Endodermal cell (in vitro differentiated cells): ENCODE data around the gene NPS. TPM values are rescaled to one million over a fixed set of nuclear protein-coding genes. Genes with fewer than 3 reads are reported as not detected.

Experiments
- DNase-seq: peaks from one replicate; pipeline ENCODE4 v3.0.0-alpha.2; 2017
- H3K27ac ChIP-seq: 2 replicates; pipeline ENCODE4 v1.5.1; 2013; ENCODE audit warnings: mild to moderate bottlenecking, low read depth, low read length, moderate library complexity
- H3K27me3 ChIP-seq: 2 replicates; pipeline ENCODE4 v1.6.1; 2013; ENCODE audit warnings: mild to moderate bottlenecking, low read length, moderate library complexity; ENCODE audit not compliant: insufficient read depth, control insufficient read depth, poor library complexity, severe bottlenecking
- H3K36me3 ChIP-seq: 2 replicates; pipeline ENCODE4 v1.7.0; 2013; ENCODE audit warnings: mild to moderate bottlenecking, low read length, moderate library complexity; ENCODE audit not compliant: control insufficient read depth, insufficient read depth
- H3K4me1 ChIP-seq: one replicate; pipeline ENCODE4 v1.7.0; 2013; ENCODE audit warnings: low read length; ENCODE audit not compliant: control insufficient read depth, insufficient read depth
- H3K4me3 ChIP-seq: 2 replicates; pipeline ENCODE4 v1.5.1; 2013; ENCODE audit warnings: mild to moderate bottlenecking, low read length, moderate library complexity
- H3K9ac ChIP-seq: 2 replicates; pipeline ENCODE4 v1.6.1; 2013; ENCODE audit warnings: mild to moderate bottlenecking, low read length, moderate library complexity; ENCODE audit not compliant: poor library complexity, severe bottlenecking; ENCODE audit errors: extremely low read depth
- H3K9me3 ChIP-seq: 2 replicates; pipeline ENCODE4 v1.6.1; 2013; ENCODE audit warnings: mild to moderate bottlenecking, low read length, moderate library complexity; ENCODE audit not compliant: control insufficient read depth
- H3K27ac Mint-ChIP-seq: 2 replicates; pipeline ENCODE4 v1.8.0; 2020; ENCODE audit warnings: mixed read lengths
- H3K27me3 Mint-ChIP-seq: 2 replicates; pipeline ENCODE4 v1.8.0; 2021; ENCODE audit warnings: mild to moderate bottlenecking, mixed read lengths; ENCODE audit not compliant: insufficient read depth
- H3K36me3 Mint-ChIP-seq: 2 replicates; pipeline ENCODE4 v1.8.0; 2020; ENCODE audit warnings: low read depth, mixed read lengths
- H3K4me1 Mint-ChIP-seq: 2 replicates; pipeline ENCODE4 v1.8.0; 2020; ENCODE audit warnings: mixed read lengths
- H3K4me3 Mint-ChIP-seq: 2 replicates; pipeline ENCODE4 v1.8.0; 2020; ENCODE audit warnings: mild to moderate bottlenecking, moderate library complexity, mixed read lengths
- H3K9me3 Mint-ChIP-seq: 2 replicates; pipeline ENCODE4 v1.8.0; 2020; ENCODE audit warnings: mild to moderate bottlenecking, mixed read lengths
- WGBS, 2 experiments: methylation state at CpG; one replicate each; pipeline versions ENCODE4 v1.1.5 to v1.1.7; 2013; ENCODE audit warnings: missing lambda C conversion rate in 2 of 2, mixed read lengths in 1 of 2; ENCODE audit not compliant: insufficient coverage in 1 of 2, insufficient read length in 1 of 2; 5-methylcytosine and 5-hydroxymethylcytosine counted together
- total RNA-seq, 2 donors: library from RNA; stranded (reverse); fragmentation: NEBNext Ultra II Directional in 1 of 2; extraction: Animal tissue kit (Norgen Biotek cat#: 25700) in 1 of 2; gene quantifications; 2 replicates in 1 of 2; 3 replicates in 1 of 2; pipeline ENCODE4 v1.2.1, GENCODE V29; 2021
- TF ChIP-seq, protein P1 (sequence below): fragments of 200-600 bp; sonication (generic); conservative IDR thresholded peaks from 2 replicates; pipeline ENCODE4 v1.5.0; 2021; ENCODE audit warnings: antibody characterized with exemption, mild to moderate bottlenecking

The NPS gene
- total RNA-seq, 2 donors from 2014 or later: not detected

DNA sequence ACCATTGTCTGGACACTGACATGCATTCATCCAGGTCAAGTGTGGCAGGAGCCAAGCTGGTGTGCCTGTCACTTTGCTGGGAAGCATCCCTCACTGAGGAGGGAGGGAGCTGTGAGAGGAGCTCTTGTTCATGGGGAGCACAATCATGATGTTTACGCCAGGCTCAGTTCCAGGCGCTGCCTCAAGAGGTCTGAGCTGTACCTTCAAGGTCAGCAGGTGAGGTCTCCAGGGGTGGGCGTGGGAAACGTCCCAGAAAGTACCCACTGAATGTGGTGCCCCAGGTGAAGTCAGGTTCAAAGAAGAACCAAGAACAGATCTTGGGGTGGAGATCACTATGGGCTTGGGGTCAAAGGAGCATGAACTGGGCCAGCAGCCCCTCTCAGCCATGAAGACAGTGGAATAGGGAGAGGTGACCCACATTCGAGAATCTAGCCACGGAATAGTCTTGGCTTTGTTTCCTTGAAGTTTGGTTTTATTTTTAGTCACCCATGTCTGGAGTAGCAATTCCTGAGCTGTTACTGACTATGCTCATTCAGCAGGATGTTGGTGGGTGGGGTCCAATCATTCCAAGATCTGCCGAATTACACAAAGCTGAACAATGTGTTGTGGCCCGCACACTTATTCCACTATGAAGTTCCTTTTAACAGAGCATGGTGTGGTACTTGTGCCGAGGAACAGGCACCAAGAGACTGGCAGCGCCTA lies 29.3 kb downstream of the NPS start:
- Mint-ChIP-seq H3K27me3 (no peaks in the 10 kb centered on the region), H3K9me3 (no peaks in the 10 kb centered on the region), H3K4me1 (no peaks in the 10 kb centered on the region), H3K27ac (no peak overlapping the region), H3K4me3 (no peak overlapping the region), H3K36me3 (no peaks in the 10 kb centered on the region)
- H3K36me3 ChIP-seq: no peaks in the 10 kb centered on the region
- no peak overlapping the region for H3K27ac ChIP-seq
- H3K4me1 ChIP-seq: no peaks in the 10 kb centered on the region
- no peak for DNase-seq
- H3K9me3 ChIP-seq: no peaks in the 10 kb centered on the region
- 68 to 79% methylated on average over 6 to 10 of the region's 10 CpGs for WGBS, 2 experiments
- TF ChIP-seq, protein P1, sequence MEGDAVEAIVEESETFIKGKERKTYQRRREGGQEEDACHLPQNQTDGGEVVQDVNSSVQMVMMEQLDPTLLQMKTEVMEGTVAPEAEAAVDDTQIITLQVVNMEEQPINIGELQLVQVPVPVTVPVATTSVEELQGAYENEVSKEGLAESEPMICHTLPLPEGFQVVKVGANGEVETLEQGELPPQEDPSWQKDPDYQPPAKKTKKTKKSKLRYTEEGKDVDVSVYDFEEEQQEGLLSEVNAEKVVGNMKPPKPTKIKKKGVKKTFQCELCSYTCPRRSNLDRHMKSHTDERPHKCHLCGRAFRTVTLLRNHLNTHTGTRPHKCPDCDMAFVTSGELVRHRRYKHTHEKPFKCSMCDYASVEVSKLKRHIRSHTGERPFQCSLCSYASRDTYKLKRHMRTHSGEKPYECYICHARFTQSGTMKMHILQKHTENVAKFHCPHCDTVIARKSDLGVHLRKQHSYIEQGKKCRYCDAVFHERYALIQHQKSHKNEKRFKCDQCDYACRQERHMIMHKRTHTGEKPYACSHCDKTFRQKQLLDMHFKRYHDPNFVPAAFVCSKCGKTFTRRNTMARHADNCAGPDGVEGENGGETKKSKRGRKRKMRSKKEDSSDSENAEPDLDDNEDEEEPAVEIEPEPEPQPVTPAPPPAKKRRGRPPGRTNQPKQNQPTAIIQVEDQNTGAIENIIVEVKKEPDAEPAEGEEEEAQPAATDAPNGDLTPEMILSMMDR: no peak
- H3K4me3 ChIP-seq: no peak overlapping the region
- H3K9ac ChIP-seq: no peak overlapping the region
- no peaks in the 10 kb centered on the region for H3K27me3 ChIP-seq

DNA sequence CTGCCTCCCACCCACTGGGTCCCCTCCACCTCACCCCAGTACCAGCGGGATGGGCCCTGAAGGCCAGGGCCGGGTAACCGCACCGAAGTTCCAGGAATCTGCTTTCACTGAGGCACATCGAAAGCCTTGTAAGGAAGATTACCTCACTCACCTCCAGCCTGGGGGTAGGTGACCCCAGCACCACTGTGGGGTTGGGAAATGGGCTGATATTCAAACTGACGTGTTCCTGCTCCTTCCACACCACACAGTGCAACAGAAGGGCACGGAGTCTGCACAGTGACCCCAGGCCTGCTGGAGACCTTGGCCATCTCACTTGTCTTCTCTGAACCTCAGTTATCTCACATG lies 29.8 kb downstream of the NPS start:
- DNase-seq: no peak
- Histone ChIP-seq H3K4me1 (no peaks in the 10 kb centered on the region), H3K36me3 (no peaks in the 10 kb centered on the region), H3K9me3 (no peaks in the 10 kb centered on the region), H3K4me3 (no peak overlapping the region), H3K9ac (no peak overlapping the region), H3K27me3 (no peaks in the 10 kb centered on the region), H3K27ac (no peak overlapping the region)
- WGBS, 2 experiments: 89 to 100% methylated on average over 1 to 7 of the region's 7 CpGs
- Mint-ChIP-seq H3K27me3 (no peaks in the 10 kb centered on the region), H3K36me3 (no peaks in the 10 kb centered on the region), H3K9me3 (no peaks in the 10 kb centered on the region), H3K4me1 (no peaks in the 10 kb centered on the region), H3K4me3 (no peak overlapping the region), H3K27ac (no peak overlapping the region)
- TF ChIP-seq, protein P1: no peak

DNA sequence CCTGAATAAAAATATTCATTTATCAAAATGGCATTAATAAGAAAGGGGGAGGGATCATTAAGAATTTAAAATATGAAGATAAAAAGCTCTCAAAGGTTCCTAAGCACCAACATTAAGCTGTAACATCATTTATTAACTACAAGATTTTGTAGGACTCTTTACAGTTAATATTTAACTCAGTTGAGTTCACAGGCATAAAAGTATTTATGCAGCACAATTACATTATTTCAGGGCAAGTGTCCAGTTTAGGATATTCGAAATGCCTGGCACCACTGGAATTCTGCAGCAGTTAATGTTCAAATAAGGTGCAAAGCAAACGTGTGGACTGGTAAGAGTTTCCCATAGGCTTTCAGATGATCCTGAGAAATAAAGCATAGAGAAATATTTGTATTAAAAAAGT lies 30.5 kb downstream of the NPS start:
- Mint-ChIP-seq H3K36me3 (no peaks in the 10 kb centered on the region), H3K9me3 (no peaks in the 10 kb centered on the region), H3K4me3 (no peak overlapping the region), H3K27ac (no peak overlapping the region), H3K4me1 (no peaks in the 10 kb centered on the region), H3K27me3 (no peaks in the 10 kb centered on the region)
- no peak for DNase-seq
- no peaks in the 10 kb centered on the region for H3K4me1 ChIP-seq
- 74 to 100% methylated on average over 2 of the region's 2 CpGs for WGBS, 2 experiments
- no peak overlapping the region for H3K4me3 ChIP-seq
- H3K27ac ChIP-seq: no peak overlapping the region
- TF ChIP-seq, protein P1: no peak
- H3K9me3 ChIP-seq: no peaks in the 10 kb centered on the region
- no peak overlapping the region for H3K9ac ChIP-seq
- H3K27me3 ChIP-seq: no peaks in the 10 kb centered on the region
- no peaks in the 10 kb centered on the region for H3K36me3 ChIP-seq
